Astrocyte (in vitro differentiated cells and primary cell): ENCODE data around the gene TRIM56. TPM values are rescaled to one million over a fixed set of nuclear protein-coding genes. Genes with fewer than 3 reads are reported as not detected.
A peak's percentile ranks its signal among the peaks of the same experiment; 100 is the strongest.

ENCODE experiments used
- DNase-seq: peaks from one replicate; pipeline ENCODE4 v3.0.0-alpha.2; 2010; ENCODE audit warnings: low read depth
- FAIRE-seq: peaks from 2 replicates; lab custom pipeline; 2011; peaks lifted over from hg19 to GRCh38; lab: Jason Lieb, UNC
- H2AFZ ChIP-seq: 2 replicates; pipeline ENCODE4 v1.6.0; 2012; ENCODE audit warnings: low read depth, low read length, inconsistent platforms
- H3K27ac ChIP-seq: 2 replicates; pipeline ENCODE4 v1.5.1; 2011; ENCODE audit warnings: low read depth, low read length, inconsistent platforms
- H3K27me3 ChIP-seq: 2 replicates; pipeline ENCODE4 v1.6.0; 2011; ENCODE audit warnings: low read length, inconsistent platforms; ENCODE audit not compliant: insufficient read depth
- H3K36me3 ChIP-seq: 2 replicates; pipeline ENCODE4 v1.5.1; 2011; ENCODE audit warnings: low read length, inconsistent platforms; ENCODE audit not compliant: insufficient read depth
- H3K4me1 ChIP-seq: 2 replicates; pipeline ENCODE4 v1.5.1; 2011; ENCODE audit warnings: low read length, inconsistent platforms; ENCODE audit not compliant: insufficient read depth
- H3K4me2 ChIP-seq: 2 replicates; pipeline ENCODE4 v1.6.0; 2012; ENCODE audit warnings: low read length, inconsistent platforms
- H3K4me3 ChIP-seq: 2 replicates; pipeline ENCODE4 v1.5.1; 2011; ENCODE audit warnings: low read depth, mild to moderate bottlenecking, low read length, inconsistent platforms; ENCODE audit not compliant: insufficient read depth
- H3K79me2 ChIP-seq: 2 replicates; pipeline ENCODE4 v1.6.0; 2012; ENCODE audit warnings: mild to moderate bottlenecking, low read length, inconsistent platforms; ENCODE audit not compliant: insufficient read depth
- H3K9ac ChIP-seq: 2 replicates; pipeline ENCODE4 v1.6.0; 2012; ENCODE audit warnings: mild to moderate bottlenecking, low read length, inconsistent platforms
- H3K9me3 ChIP-seq: 2 replicates; pipeline ENCODE4 v1.5.1; 2012; ENCODE audit warnings: low read depth, mild to moderate bottlenecking, low read length, inconsistent platforms; ENCODE audit not compliant: insufficient read depth
- H4K20me1 ChIP-seq: 2 replicates; pipeline ENCODE4 v1.6.0; 2012; ENCODE audit warnings: low read length, inconsistent platforms; ENCODE audit not compliant: insufficient read depth
- H3K27ac Mint-ChIP-seq: one replicate; pipeline ENCODE4 v1.8.0; 2021; ENCODE audit warnings: mild to moderate bottlenecking, mixed read lengths; ENCODE audit not compliant: unreplicated experiment
- H3K27me3 Mint-ChIP-seq: one replicate; pipeline ENCODE4 v1.8.0; 2021; ENCODE audit warnings: low read depth, mixed read lengths; ENCODE audit not compliant: unreplicated experiment
- H3K36me3 Mint-ChIP-seq: one replicate; pipeline ENCODE4 v1.8.0; 2021; ENCODE audit warnings: low read depth, mixed read lengths; ENCODE audit not compliant: unreplicated experiment
- H3K4me1 Mint-ChIP-seq: one replicate; pipeline ENCODE4 v1.8.0; 2021; ENCODE audit warnings: low read depth, mixed read lengths; ENCODE audit not compliant: unreplicated experiment
- H3K4me3 Mint-ChIP-seq: one replicate; pipeline ENCODE4 v1.8.0; 2021; ENCODE audit warnings: mild to moderate bottlenecking, moderate library complexity, mixed read lengths; ENCODE audit not compliant: unreplicated experiment
- H3K9me3 Mint-ChIP-seq: one replicate; pipeline ENCODE4 v1.8.0; 2021; ENCODE audit warnings: mild to moderate bottlenecking, mixed read lengths; ENCODE audit not compliant: unreplicated experiment
- EZH2 ChIP-seq: IDR thresholded peaks from 2 replicates; pipeline ENCODE4 v1.6.1; 2012; ENCODE audit warnings: mild to moderate bottlenecking, low read length, inconsistent platforms; ENCODE audit not compliant: insufficient read depth
- total RNA-seq: library from RNA; stranded (reverse); gene quantifications from 2 replicates; pipeline ENCODE4 v1.2.1, GENCODE V29; 2021
- TF ChIP-seq, protein P1 (sequence below): IDR thresholded peaks from 2 replicates; pipeline ENCODE4 v1.5.1; 2011; ENCODE audit warnings: low read depth, mild to moderate bottlenecking, inconsistent platforms, low read length, moderate library complexity; ENCODE audit not compliant: insufficient read depth

Gene TRIM56
- total RNA-seq, 1 donor from 2014 or later = 24.2 TPM

GRCh38 chr7:101122933-101123702, 37.8 kb downstream of the TRIM56 start:
- H2AFZ ChIP-seq = no peak overlapping the region
- Mint-ChIP-seq H3K36me3 (peaks cover 8% of the 10 kb centered on the region), H3K4me3 (peak overlapping the region; percentile 60), H3K27ac (peak overlapping the region; percentile 100), H3K27me3 (no peaks in the 10 kb centered on the region), H3K9me3 (peaks cover 4% of the 10 kb centered on the region), H3K4me1 (peaks cover 44% of the 10 kb centered on the region)
- no peaks in the 10 kb centered on the region for H3K9me3 ChIP-seq
- peak overlapping the region; percentile 89 for H3K27ac ChIP-seq
- H3K27me3 ChIP-seq = no peaks in the 10 kb centered on the region
- H3K79me2 ChIP-seq = peaks cover 28% of the 10 kb centered on the region
- H3K4me2 ChIP-seq = peak overlapping the region; percentile 86
- FAIRE-seq (no peak), DNase-seq (no peak)
- H3K36me3 ChIP-seq = no peaks in the 10 kb centered on the region
- peak overlapping the region; percentile 86 for H3K9ac ChIP-seq
- peaks cover 11% of the 10 kb centered on the region for H4K20me1 ChIP-seq
- peaks cover 74% of the 10 kb centered on the region for H3K4me1 ChIP-seq
- no peak overlapping the region for H3K4me3 ChIP-seq
- TF ChIP-seq EZH2 = no peak
- TF ChIP-seq, protein P1, sequence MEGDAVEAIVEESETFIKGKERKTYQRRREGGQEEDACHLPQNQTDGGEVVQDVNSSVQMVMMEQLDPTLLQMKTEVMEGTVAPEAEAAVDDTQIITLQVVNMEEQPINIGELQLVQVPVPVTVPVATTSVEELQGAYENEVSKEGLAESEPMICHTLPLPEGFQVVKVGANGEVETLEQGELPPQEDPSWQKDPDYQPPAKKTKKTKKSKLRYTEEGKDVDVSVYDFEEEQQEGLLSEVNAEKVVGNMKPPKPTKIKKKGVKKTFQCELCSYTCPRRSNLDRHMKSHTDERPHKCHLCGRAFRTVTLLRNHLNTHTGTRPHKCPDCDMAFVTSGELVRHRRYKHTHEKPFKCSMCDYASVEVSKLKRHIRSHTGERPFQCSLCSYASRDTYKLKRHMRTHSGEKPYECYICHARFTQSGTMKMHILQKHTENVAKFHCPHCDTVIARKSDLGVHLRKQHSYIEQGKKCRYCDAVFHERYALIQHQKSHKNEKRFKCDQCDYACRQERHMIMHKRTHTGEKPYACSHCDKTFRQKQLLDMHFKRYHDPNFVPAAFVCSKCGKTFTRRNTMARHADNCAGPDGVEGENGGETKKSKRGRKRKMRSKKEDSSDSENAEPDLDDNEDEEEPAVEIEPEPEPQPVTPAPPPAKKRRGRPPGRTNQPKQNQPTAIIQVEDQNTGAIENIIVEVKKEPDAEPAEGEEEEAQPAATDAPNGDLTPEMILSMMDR = no peak

DNA sequence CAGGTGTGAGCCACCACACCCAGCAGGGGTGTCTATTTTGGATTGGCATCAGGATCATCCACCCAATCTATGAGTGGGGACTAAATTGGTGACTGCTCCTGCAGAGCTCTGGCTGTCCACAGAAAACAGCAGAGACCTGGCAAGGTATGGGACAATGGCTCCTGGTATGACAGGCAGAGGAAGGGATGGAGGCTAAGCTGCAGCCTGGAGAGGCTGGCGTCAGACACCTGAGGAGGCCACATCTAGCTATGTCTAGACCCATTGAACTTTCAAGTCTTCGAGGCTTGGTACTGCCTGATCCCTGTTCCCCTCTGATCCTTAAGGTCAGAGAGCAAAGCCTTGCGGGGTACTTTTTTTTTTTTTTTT, 38.4 kb downstream of the TRIM56 start:
- no peak for TF ChIP-seq EZH2
- TF ChIP-seq, protein P1 = no peak

More for the DNA sequence above, 38.4 kb downstream of the TRIM56 start:
- Mint-ChIP-seq H3K36me3 (peaks cover 13% of the 10 kb centered on the region), H3K27ac (peak overlapping the region; percentile 100), H3K9me3 (peaks cover 2% of the 10 kb centered on the region), H3K4me3 (no peak overlapping the region), H3K27me3 (no peaks in the 10 kb centered on the region), H3K4me1 (peaks cover 42% of the 10 kb centered on the region)
- H3K4me1 ChIP-seq = peaks cover 76% of the 10 kb centered on the region
- H3K27ac ChIP-seq = no peak overlapping the region
- DNase-seq = no peak
- H3K79me2 ChIP-seq = peaks cover 33% of the 10 kb centered on the region
- peaks cover 17% of the 10 kb centered on the region for H4K20me1 ChIP-seq
- H3K9ac ChIP-seq = no peak overlapping the region
- no peak overlapping the region for H3K4me2 ChIP-seq
- no peak overlapping the region for H2AFZ ChIP-seq
- H3K4me3 ChIP-seq = no peak overlapping the region
- no peaks in the 10 kb centered on the region for H3K9me3 ChIP-seq
- peaks cover 5% of the 10 kb centered on the region for H3K36me3 ChIP-seq
- H3K27me3 ChIP-seq = no peaks in the 10 kb centered on the region
- FAIRE-seq = no peak
